Measurements from ENCODE around the gene SLC35F3. TPM values are rescaled to one million over a fixed set of nuclear protein-coding genes. Genes with fewer than 3 reads are reported as not detected.
A peak's percentile ranks its signal among the peaks of the same experiment; 100 is the strongest.

Gene SLC35F3
- total RNA-seq, 1 donor, result not detected

- no peaks in the 10 kb centered on the region for H3K79me2 ChIP-seq (ENCODE audit: insufficient read depth, low read length)
- H3K9me3 ChIP-seq (ENCODE audit: low read depth, low read length), result no peaks in the 10 kb centered on the region
- no peaks in the 10 kb centered on the region for H4K20me1 ChIP-seq (ENCODE audit: insufficient read depth, low read length)
- H3K4me2 ChIP-seq (ENCODE audit: insufficient read depth, low read length), result no peak overlapping the region
- H3K27ac ChIP-seq (ENCODE audit: low read depth, low read length), result no peak overlapping the region
- peaks cover 45% of the 10 kb centered on the region for H3K27me3 ChIP-seq (ENCODE audit: insufficient read depth, low read length)
- peaks cover 4% of the 10 kb centered on the region for H3K4me1 ChIP-seq (ENCODE audit: insufficient read depth, low read length)
- no peak overlapping the region for H3K4me3 ChIP-seq (ENCODE audit: insufficient read depth, low read length)
- DNase-seq (ENCODE audit: insufficient read length, low spot score, missing footprints), result peak; percentile 4
- H2AFZ ChIP-seq (ENCODE audit: low read length), result no peak overlapping the region
- no peak for TF ChIP-seq CTCF (IDR thresholded peaks at IDR 0.05; ENCODE audit: extremely low read depth, low read depth, low read length)
- H3K36me3 ChIP-seq (ENCODE audit: insufficient read depth, low read length), result no peaks in the 10 kb centered on the region
Measured at GRCh38 chr1:234320549-234320948, 416.1 kb downstream of the SLC35F3 start.

- no peak for TF ChIP-seq CTCF (IDR thresholded peaks at IDR 0.05; ENCODE audit: extremely low read depth, low read depth, low read length)
- no peak overlapping the region for H2AFZ ChIP-seq (ENCODE audit: low read length)
Measured at GRCh38 chr1:234321231-234321630, 416.8 kb downstream of the SLC35F3 start.

GRCh38 chr1:234322097-234322496 lies 417.6 kb downstream of the SLC35F3 start:
- Histone ChIP-seq H2AFZ (ENCODE audit: low read length) (no peak overlapping the region), H3K4me3 (ENCODE audit: insufficient read depth, low read length) (no peak overlapping the region), H3K27ac (ENCODE audit: low read depth, low read length) (no peak overlapping the region), H3K4me1 (ENCODE audit: insufficient read depth, low read length) (no peaks in the 10 kb centered on the region), H3K36me3 (ENCODE audit: insufficient read depth, low read length) (no peaks in the 10 kb centered on the region), H3K9me3 (ENCODE audit: low read depth, low read length) (no peaks in the 10 kb centered on the region), H3K79me2 (ENCODE audit: insufficient read depth, low read length) (no peaks in the 10 kb centered on the region), H4K20me1 (ENCODE audit: insufficient read depth, low read length) (no peaks in the 10 kb centered on the region), H3K4me2 (ENCODE audit: insufficient read depth, low read length) (no peak overlapping the region), H3K27me3 (ENCODE audit: insufficient read depth, low read length) (peaks cover 53% of the 10 kb centered on the region)
- TF ChIP-seq CTCF (IDR thresholded peaks at IDR 0.05; ENCODE audit: extremely low read depth, low read depth, low read length), result no peak
- DNase-seq (ENCODE audit: insufficient read length, low spot score, missing footprints), result no peak

More at GRCh38 chr1:234321231-234321630, 416.8 kb downstream of the SLC35F3 start:
- no peak overlapping the region for H3K27ac ChIP-seq (ENCODE audit: low read depth, low read length)
- no peaks in the 10 kb centered on the region for H3K79me2 ChIP-seq (ENCODE audit: insufficient read depth, low read length)
- H3K4me2 ChIP-seq (ENCODE audit: insufficient read depth, low read length), result no peak overlapping the region
- no peak overlapping the region for H3K4me3 ChIP-seq (ENCODE audit: insufficient read depth, low read length)
- H3K9me3 ChIP-seq (ENCODE audit: low read depth, low read length), result no peaks in the 10 kb centered on the region
- H3K4me1 ChIP-seq (ENCODE audit: insufficient read depth, low read length), result no peaks in the 10 kb centered on the region
- DNase-seq (ENCODE audit: insufficient read length, low spot score, missing footprints), result peak; percentile 15
- H4K20me1 ChIP-seq (ENCODE audit: insufficient read depth, low read length), result no peaks in the 10 kb centered on the region
- no peaks in the 10 kb centered on the region for H3K36me3 ChIP-seq (ENCODE audit: insufficient read depth, low read length)
- H3K27me3 ChIP-seq (ENCODE audit: insufficient read depth, low read length), result peaks cover 52% of the 10 kb centered on the region

- no peaks in the 10 kb centered on the region for H3K9me3 ChIP-seq (ENCODE audit: low read depth, low read length)
- no peak overlapping the region for H3K27ac ChIP-seq (ENCODE audit: low read depth, low read length)
- peak; percentile 51 for TF ChIP-seq CTCF (IDR thresholded peaks at IDR 0.05; ENCODE audit: extremely low read depth, low read depth, low read length)
- H3K79me2 ChIP-seq (ENCODE audit: insufficient read depth, low read length), result no peaks in the 10 kb centered on the region
- no peak overlapping the region for H3K4me3 ChIP-seq (ENCODE audit: insufficient read depth, low read length)
- H3K4me2 ChIP-seq (ENCODE audit: insufficient read depth, low read length), result no peak overlapping the region
- no peaks in the 10 kb centered on the region for H3K4me1 ChIP-seq (ENCODE audit: insufficient read depth, low read length)
- H2AFZ ChIP-seq (ENCODE audit: low read length), result no peak overlapping the region
- peaks cover 44% of the 10 kb centered on the region for H3K27me3 ChIP-seq (ENCODE audit: insufficient read depth, low read length)
- no peaks in the 10 kb centered on the region for H3K36me3 ChIP-seq (ENCODE audit: insufficient read depth, low read length)
- DNase-seq (ENCODE audit: insufficient read length, low spot score, missing footprints), result peak; percentile 6
- no peaks in the 10 kb centered on the region for H4K20me1 ChIP-seq (ENCODE audit: insufficient read depth, low read length)
Measured at GRCh38 chr1:234322979-234323378, 418.5 kb downstream of the SLC35F3 start.
